Measurements from ENCODE around the gene SMIM5. TPM values are rescaled to one million over a fixed set of nuclear protein-coding genes. Genes with fewer than 3 reads are reported as not detected.

The SMIM5 gene
- polyA plus RNA-seq, 1 donor (not counting 4 experiments of a cell fraction or from before 2014, with no cell fraction given): 0.24 TPM

DNA sequence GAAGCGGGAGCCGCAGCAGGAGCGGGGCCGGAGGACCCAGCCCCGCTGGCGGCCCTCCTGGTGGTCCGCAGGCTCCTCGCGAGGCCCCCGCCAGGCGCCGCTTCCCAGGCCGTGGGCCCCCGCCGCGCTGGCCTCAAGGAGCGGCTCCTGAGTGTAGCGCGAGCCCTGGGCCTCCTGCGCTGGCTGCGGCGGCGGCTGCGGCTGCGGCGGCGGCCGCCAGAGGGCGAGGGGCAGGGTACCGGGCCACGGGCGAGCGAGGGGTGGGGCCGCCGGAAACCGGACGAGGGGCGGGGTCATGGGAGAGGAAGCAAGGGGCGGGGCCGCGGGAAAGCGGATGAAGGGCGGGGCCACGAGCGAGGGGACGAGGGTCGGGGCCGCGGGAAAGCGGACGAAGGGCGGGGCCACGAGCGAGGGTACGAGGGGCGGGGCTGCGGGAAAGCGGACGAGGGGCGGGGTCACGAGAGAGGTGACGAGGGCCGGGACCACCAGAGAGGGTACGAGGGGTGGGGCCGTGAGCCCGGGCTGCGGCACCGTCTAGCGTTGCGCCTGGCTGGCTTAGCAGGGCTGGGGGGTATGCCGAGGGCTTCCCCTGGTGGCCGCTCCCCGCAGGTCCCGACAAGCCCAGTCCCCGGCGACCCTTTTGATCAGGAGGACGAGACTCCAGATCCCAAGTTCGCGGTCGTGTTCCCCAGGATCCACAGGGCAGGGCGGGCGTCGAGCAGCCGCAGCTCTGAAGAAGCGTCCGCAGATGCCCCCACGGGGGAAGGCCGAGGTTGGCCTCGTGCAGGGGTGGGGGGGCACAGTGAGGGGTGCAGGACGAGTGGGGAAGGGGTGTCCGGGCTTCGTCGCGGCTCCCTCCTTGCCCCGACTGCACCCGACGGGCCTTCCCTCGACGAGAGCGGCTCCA lies 44.0 kb upstream of the SMIM5 start:
- DNase-seq (ENCODE audit: low read depth, low spot score) (no peak), FAIRE-seq (no peak)
- Histone ChIP-seq H2AFZ (ENCODE audit: control insufficient read depth, low read length) (peak overlapping the region; percentile 51), H3K9ac (ENCODE audit: control insufficient read depth, extremely low read depth, insufficient read depth, low read length) (peak overlapping the region; percentile 22), H3K27ac (ENCODE audit: control insufficient read depth, insufficient read depth, low read length) (no peak overlapping the region), H3K4me1 (ENCODE audit: control insufficient read depth, extremely low read depth, insufficient read depth, low read length) (no peaks in the 10 kb centered on the region), H3K4me3 (ENCODE audit: control insufficient read depth in 2 of 3, extremely low read depth in 1 of 3, insufficient read depth in 2 of 3, low read depth in 1 of 3, low read length in 3 of 3) (peak overlapping the region; percentile 7 to 50 (median 43)), H4K20me1 (ENCODE audit: control insufficient read depth, extremely low read depth, insufficient read depth, low read length) (no peaks in the 10 kb centered on the region), H3K9me3 (ENCODE audit: control insufficient read depth, low read depth, low read length) (no peaks in the 10 kb centered on the region), H3K27me3 (ENCODE audit: control insufficient read depth, extremely low read depth, insufficient read depth, low read length) (peaks cover 37% of the 10 kb centered on the region), H3K79me2 (ENCODE audit: control insufficient read depth, insufficient read depth, low read length) (no peaks in the 10 kb centered on the region), H3K9me1 (ENCODE audit: control insufficient read depth, extremely low read depth, insufficient read depth, low read length) (no peaks in the 10 kb centered on the region), H3K36me3 (ENCODE audit: control insufficient read depth in 2 of 2, extremely low read depth in 1 of 2, insufficient read depth in 2 of 2, low read length in 2 of 2) (no peaks in the 10 kb centered on the region), H3K4me2 (ENCODE audit: control insufficient read depth, extremely low read depth, insufficient read depth, low read depth, low read length) (peak overlapping the region; percentile 48)
- dilution Hi-C loops (cut with MboI; ENCODE audit: extremely low pct_ligation_motif_present, low sequenced_read_pairs): no loop called here
- TF ChIP-seq CTCF (optimal IDR thresholded peaks at IDR 0.05 in 1 of 3, IDR thresholded peaks at IDR 0.05 in 1 of 3, conservative IDR thresholded peaks at IDR 0.05 in 1 of 3; ENCODE audit: extremely low read depth in 1 of 3, insufficient read depth in 2 of 3, low read length in 3 of 3): peak in 2 of 3 experiments; percentile 15 to 69
- no peak for TF ChIP-seq EZH2 (IDR thresholded peaks at IDR 0.05; ENCODE audit: low read length)

GRCh38 chr17:75589919-75590303 lies 43.3 kb upstream of the SMIM5 start:
- TF ChIP-seq EZH2 (IDR thresholded peaks at IDR 0.05; ENCODE audit: low read length): no peak
- TF ChIP-seq CTCF (optimal IDR thresholded peaks at IDR 0.05 in 1 of 3, IDR thresholded peaks at IDR 0.05 in 1 of 3, conservative IDR thresholded peaks at IDR 0.05 in 1 of 3; ENCODE audit: extremely low read depth in 1 of 3, insufficient read depth in 2 of 3, low read length in 3 of 3): no peak
- dilution Hi-C loops (cut with MboI; ENCODE audit: extremely low pct_ligation_motif_present, low sequenced_read_pairs): no loop called here
- DNase-seq (ENCODE audit: low read depth, low spot score) (no peak), FAIRE-seq (no peak)
- Histone ChIP-seq H3K9me3 (ENCODE audit: control insufficient read depth, low read depth, low read length) (no peaks in the 10 kb centered on the region), H3K9ac (ENCODE audit: control insufficient read depth, extremely low read depth, insufficient read depth, low read length) (no peak overlapping the region), H3K27me3 (ENCODE audit: control insufficient read depth, extremely low read depth, insufficient read depth, low read length) (peaks cover 34% of the 10 kb centered on the region), H3K4me1 (ENCODE audit: control insufficient read depth, extremely low read depth, insufficient read depth, low read length) (no peaks in the 10 kb centered on the region), H3K4me2 (ENCODE audit: control insufficient read depth, extremely low read depth, insufficient read depth, low read depth, low read length) (peak overlapping the region; percentile 16), H2AFZ (ENCODE audit: control insufficient read depth, low read length) (no peak overlapping the region), H4K20me1 (ENCODE audit: control insufficient read depth, extremely low read depth, insufficient read depth, low read length) (no peaks in the 10 kb centered on the region), H3K9me1 (ENCODE audit: control insufficient read depth, extremely low read depth, insufficient read depth, low read length) (no peaks in the 10 kb centered on the region), H3K36me3 (ENCODE audit: control insufficient read depth in 2 of 2, extremely low read depth in 1 of 2, insufficient read depth in 2 of 2, low read length in 2 of 2) (no peaks in the 10 kb centered on the region), H3K27ac (ENCODE audit: control insufficient read depth, insufficient read depth, low read length) (no peak overlapping the region), H3K4me3 (ENCODE audit: control insufficient read depth in 2 of 3, extremely low read depth in 1 of 3, insufficient read depth in 2 of 3, low read depth in 1 of 3, low read length in 3 of 3) (no peak overlapping the region), H3K79me2 (ENCODE audit: control insufficient read depth, insufficient read depth, low read length) (no peaks in the 10 kb centered on the region)

Data from keratinocyte (primary cell).